Astrocyte of the spinal cord (primary cell): ENCODE results near the gene FAM221B.

Experiments used
- DNase-seq: peaks from one replicate; pipeline ENCODE4 v3.0.0; 2011; ENCODE audit warnings: low read depth, low spot score
- H3K4me3 ChIP-seq: 2 replicates; pipeline ENCODE4 v1.5.1; 2011; ENCODE audit warnings: low read depth, mild to moderate bottlenecking, low read length, moderate library complexity
- CTCF ChIP-seq: IDR thresholded peaks from 2 replicates; pipeline ENCODE4 v1.5.1; 2012; ENCODE audit warnings: low read depth, mild to moderate bottlenecking, low read length, inconsistent platforms
- in situ Hi-C: cut with HindIII; loops from 2 replicates; pipeline ENCODE4 v1.10.0; 2017; ENCODE audit warnings: low sequenced_read_pairs

The FAM221B gene

GRCh38 chr9:35842020-35842745 lies 13.7 kb upstream of the FAM221B start:
- no peak for TF ChIP-seq CTCF
- DNase-seq: no peak
- no peak overlapping the region for H3K4me3 ChIP-seq
- in situ Hi-C loops: no loop called here

GRCh38 chr9:35841645-35841900 lies 13.0 kb upstream of the FAM221B start:
- TF ChIP-seq CTCF: no peak
- in situ Hi-C loops: no loop called here
- DNase-seq: no peak
- no peak overlapping the region for H3K4me3 ChIP-seq

GRCh38 chr9:35840881-35841644 lies 12.5 kb upstream of the FAM221B start:
- no peak overlapping the region for H3K4me3 ChIP-seq
- TF ChIP-seq CTCF: no peak
- in situ Hi-C loops: no loop called here
- DNase-seq: no peak

GRCh38 chr9:35839926-35840325 lies 11.4 kb upstream of the FAM221B start:
- in situ Hi-C loops: no loop called here
- no peak for DNase-seq
- H3K4me3 ChIP-seq: no peak overlapping the region
- TF ChIP-seq CTCF: no peak

GRCh38 chr9:35836595-35836994 lies 8.1 kb upstream of the FAM221B start:
- H3K4me3 ChIP-seq: no peak overlapping the region
- no peak for DNase-seq
- in situ Hi-C loops: no loop called here
- TF ChIP-seq CTCF: no peak

- no peak for DNase-seq
- no peak for TF ChIP-seq CTCF
- in situ Hi-C loops: no loop called here
- no peak overlapping the region for H3K4me3 ChIP-seq
Observed at GRCh38 chr9:35835766-35836165, 7.2 kb upstream of the FAM221B start.
